ENCODE data around the gene SOX30. TPM values are rescaled to one million over a fixed set of nuclear protein-coding genes. Genes with fewer than 3 reads are reported as not detected.

Gene SOX30
- total RNA-seq, 2 donors from 2014 or later = 0.48 TPM; not detected in 1

DNA sequence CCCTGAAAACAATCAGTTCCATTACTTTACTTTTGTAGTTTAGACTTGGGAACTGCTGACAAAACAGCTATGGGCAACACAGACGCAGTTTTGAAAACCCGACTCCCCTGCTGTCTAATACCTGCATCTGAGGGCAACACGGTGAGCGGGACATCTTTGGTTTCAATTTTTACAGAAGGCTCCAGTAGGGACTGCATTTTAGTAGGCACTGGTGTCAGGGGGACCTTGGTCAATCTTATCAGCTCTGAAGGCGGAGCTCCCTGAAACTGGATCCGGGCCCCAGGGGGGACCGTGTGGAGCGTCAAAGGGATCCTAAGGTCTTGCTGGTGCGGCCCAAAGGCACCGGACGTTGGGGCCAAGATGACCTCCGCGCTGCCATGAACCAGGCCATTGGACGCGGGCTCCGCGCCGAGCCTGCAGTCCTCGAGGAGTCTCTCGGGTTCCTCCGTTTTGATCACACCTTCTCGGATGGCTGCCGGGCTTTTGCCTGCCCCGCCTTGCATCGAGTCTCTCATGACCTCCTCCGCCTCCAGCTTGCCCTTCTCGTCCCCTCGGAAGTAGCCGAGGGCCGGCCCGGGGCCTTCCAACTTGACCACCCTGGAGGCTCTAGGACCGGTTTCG lies 1.1 kb downstream of the SOX30 start:
- TF ChIP-seq, protein P1, sequence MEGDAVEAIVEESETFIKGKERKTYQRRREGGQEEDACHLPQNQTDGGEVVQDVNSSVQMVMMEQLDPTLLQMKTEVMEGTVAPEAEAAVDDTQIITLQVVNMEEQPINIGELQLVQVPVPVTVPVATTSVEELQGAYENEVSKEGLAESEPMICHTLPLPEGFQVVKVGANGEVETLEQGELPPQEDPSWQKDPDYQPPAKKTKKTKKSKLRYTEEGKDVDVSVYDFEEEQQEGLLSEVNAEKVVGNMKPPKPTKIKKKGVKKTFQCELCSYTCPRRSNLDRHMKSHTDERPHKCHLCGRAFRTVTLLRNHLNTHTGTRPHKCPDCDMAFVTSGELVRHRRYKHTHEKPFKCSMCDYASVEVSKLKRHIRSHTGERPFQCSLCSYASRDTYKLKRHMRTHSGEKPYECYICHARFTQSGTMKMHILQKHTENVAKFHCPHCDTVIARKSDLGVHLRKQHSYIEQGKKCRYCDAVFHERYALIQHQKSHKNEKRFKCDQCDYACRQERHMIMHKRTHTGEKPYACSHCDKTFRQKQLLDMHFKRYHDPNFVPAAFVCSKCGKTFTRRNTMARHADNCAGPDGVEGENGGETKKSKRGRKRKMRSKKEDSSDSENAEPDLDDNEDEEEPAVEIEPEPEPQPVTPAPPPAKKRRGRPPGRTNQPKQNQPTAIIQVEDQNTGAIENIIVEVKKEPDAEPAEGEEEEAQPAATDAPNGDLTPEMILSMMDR (conservative IDR thresholded peaks at IDR 0.05) = no peak
- Histone ChIP-seq H3K27me3 (ENCODE audit: control insufficient read depth, insufficient read depth, low read length, poor library complexity, severe bottlenecking) (no peaks in the 10 kb centered on the region), H3K4me3 (ENCODE audit: low read length) (no peak overlapping the region), H3K36me3 (ENCODE audit: control insufficient read depth, insufficient read depth, low read length) (no peaks in the 10 kb centered on the region), H3K27ac (ENCODE audit: low read depth, low read length) (no peak overlapping the region), H3K4me1 (ENCODE audit: control insufficient read depth, insufficient read depth, low read length) (no peaks in the 10 kb centered on the region), H3K9ac (ENCODE audit: extremely low read depth, low read length, poor library complexity, severe bottlenecking) (no peak overlapping the region), H3K9me3 (ENCODE audit: control insufficient read depth, low read length) (peaks cover 48% of the 10 kb centered on the region)
- DNase-seq = no peak
- peaks cover 8% of the 10 kb centered on the region for H3K36me3 Mint-ChIP-seq (ENCODE audit: low read depth)
- H3K27ac Mint-ChIP-seq = no peak overlapping the region
- 88 to 92% methylated on average over 15 to 33 of the region's 33 CpGs for WGBS, 2 experiments (ENCODE audit: insufficient coverage in 1 of 2, insufficient read length in 1 of 2)
- H3K4me1 Mint-ChIP-seq = no peaks in the 10 kb centered on the region
- H3K27me3 Mint-ChIP-seq (ENCODE audit: insufficient read depth) = peaks cover 32% of the 10 kb centered on the region
- H3K9me3 Mint-ChIP-seq = peaks cover 39% of the 10 kb centered on the region
- H3K4me3 Mint-ChIP-seq = peak overlapping the region; percentile 37

DNA sequence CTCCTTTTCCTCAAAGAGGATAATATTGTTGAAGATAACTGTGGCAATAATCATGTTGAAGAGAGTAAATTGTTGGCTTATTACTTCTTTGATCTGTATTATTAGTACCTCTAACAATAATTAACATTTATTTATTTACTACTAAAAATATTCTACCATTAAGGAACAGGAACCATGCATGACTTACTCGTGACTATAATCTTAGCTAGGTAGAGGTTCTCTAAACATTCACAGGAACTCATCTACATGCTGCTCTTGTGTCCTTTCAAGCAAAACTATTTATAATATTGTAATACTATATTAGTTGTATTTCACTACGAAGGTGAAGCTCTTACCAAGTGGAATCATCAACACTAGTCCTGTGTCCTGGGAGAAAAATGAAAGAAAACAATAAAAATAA lies 3.1 kb downstream of the SOX30 start:
- no peak for DNase-seq
- Mint-ChIP-seq H3K27me3 (ENCODE audit: insufficient read depth) (peaks cover 22% of the 10 kb centered on the region), H3K4me3 (no peak overlapping the region), H3K4me1 (no peaks in the 10 kb centered on the region), H3K27ac (no peak overlapping the region), H3K36me3 (ENCODE audit: low read depth) (peaks cover 8% of the 10 kb centered on the region), H3K9me3 (peaks cover 20% of the 10 kb centered on the region)
- TF ChIP-seq, protein P1 (conservative IDR thresholded peaks at IDR 0.05) = no peak
- Histone ChIP-seq H3K4me3 (ENCODE audit: low read length) (no peak overlapping the region), H3K27me3 (ENCODE audit: control insufficient read depth, insufficient read depth, low read length, poor library complexity, severe bottlenecking) (no peaks in the 10 kb centered on the region), H3K27ac (ENCODE audit: low read depth, low read length) (no peak overlapping the region), H3K4me1 (ENCODE audit: control insufficient read depth, insufficient read depth, low read length) (no peaks in the 10 kb centered on the region), H3K9ac (ENCODE audit: extremely low read depth, low read length, poor library complexity, severe bottlenecking) (no peak overlapping the region), H3K9me3 (ENCODE audit: control insufficient read depth, low read length) (peaks cover 28% of the 10 kb centered on the region), H3K36me3 (ENCODE audit: control insufficient read depth, insufficient read depth, low read length) (no peaks in the 10 kb centered on the region)
- WGBS, 2 experiments (ENCODE audit: insufficient coverage in 1 of 2, insufficient read length in 1 of 2) = 97% methylated on average over 2 of the region's 2 CpGs; no CpG with 5 or more reads in 1 of the 2 experiments

DNA sequence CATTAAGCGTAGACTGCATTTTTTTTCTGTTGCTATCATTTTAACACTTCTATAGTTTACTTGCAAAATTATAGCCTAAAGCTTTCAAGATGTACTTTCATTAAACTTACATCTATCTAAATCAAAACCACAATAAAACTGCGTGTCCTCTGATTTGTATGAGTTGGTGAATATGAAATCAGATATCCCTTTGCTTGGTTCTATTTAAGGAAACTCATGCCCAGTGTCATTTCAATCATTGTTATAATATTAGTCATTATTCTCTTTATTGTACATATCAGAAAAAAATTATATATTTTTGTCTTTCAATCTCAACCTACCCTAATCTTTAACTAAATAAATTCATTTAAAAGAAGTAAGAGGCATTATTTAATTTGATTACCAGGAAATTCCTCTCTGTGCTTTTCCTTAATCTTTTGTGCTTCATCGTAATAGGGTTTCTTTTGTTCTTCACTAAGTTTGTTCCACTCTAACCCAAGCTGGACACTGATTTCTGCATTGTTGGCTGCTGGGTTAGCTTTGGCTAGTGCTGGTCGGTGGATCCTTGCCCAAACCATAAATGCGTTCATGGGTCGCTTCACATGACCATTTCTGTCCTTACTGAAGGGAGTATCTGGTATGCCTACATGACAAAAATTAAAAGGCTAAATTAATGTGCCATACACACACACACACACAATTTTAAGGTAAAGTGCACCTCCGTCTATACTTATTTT lies 3.8 kb downstream of the SOX30 start:
- Histone ChIP-seq H3K27me3 (ENCODE audit: control insufficient read depth, insufficient read depth, low read length, poor library complexity, severe bottlenecking) (no peaks in the 10 kb centered on the region), H3K9ac (ENCODE audit: extremely low read depth, low read length, poor library complexity, severe bottlenecking) (no peak overlapping the region), H3K36me3 (ENCODE audit: control insufficient read depth, insufficient read depth, low read length) (no peaks in the 10 kb centered on the region), H3K27ac (ENCODE audit: low read depth, low read length) (no peak overlapping the region), H3K4me3 (ENCODE audit: low read length) (no peak overlapping the region), H3K9me3 (ENCODE audit: control insufficient read depth, low read length) (peaks cover 22% of the 10 kb centered on the region), H3K4me1 (ENCODE audit: control insufficient read depth, insufficient read depth, low read length) (no peaks in the 10 kb centered on the region)
- 95 to 100% methylated on average over 1 to 7 of the region's 7 CpGs for WGBS, 2 experiments (ENCODE audit: insufficient coverage in 1 of 2, insufficient read length in 1 of 2)
- no peak overlapping the region for H3K27ac Mint-ChIP-seq
- no peak overlapping the region for H3K4me3 Mint-ChIP-seq
- peaks cover 14% of the 10 kb centered on the region for H3K9me3 Mint-ChIP-seq
- TF ChIP-seq, protein P1 (conservative IDR thresholded peaks at IDR 0.05) = no peak
- peaks cover 8% of the 10 kb centered on the region for H3K36me3 Mint-ChIP-seq (ENCODE audit: low read depth)
- no peak for DNase-seq
- H3K4me1 Mint-ChIP-seq = no peaks in the 10 kb centered on the region
- peaks cover 17% of the 10 kb centered on the region for H3K27me3 Mint-ChIP-seq (ENCODE audit: insufficient read depth)
